Measurements from ENCODE around the gene OPTC. TPM values are rescaled to one million over a fixed set of nuclear protein-coding genes. Genes with fewer than 3 reads are reported as not detected.
A peak's percentile ranks its signal among the peaks of the same experiment; 100 is the strongest.

The OPTC gene
- total and polyA plus RNA-seq, 2 of the 8 experiments (the other 6 are each of a cell fraction or from before 2014, with no cell fraction given): 1.1 to 4.0 TPM

- TF ChIP-seq, protein P1, sequence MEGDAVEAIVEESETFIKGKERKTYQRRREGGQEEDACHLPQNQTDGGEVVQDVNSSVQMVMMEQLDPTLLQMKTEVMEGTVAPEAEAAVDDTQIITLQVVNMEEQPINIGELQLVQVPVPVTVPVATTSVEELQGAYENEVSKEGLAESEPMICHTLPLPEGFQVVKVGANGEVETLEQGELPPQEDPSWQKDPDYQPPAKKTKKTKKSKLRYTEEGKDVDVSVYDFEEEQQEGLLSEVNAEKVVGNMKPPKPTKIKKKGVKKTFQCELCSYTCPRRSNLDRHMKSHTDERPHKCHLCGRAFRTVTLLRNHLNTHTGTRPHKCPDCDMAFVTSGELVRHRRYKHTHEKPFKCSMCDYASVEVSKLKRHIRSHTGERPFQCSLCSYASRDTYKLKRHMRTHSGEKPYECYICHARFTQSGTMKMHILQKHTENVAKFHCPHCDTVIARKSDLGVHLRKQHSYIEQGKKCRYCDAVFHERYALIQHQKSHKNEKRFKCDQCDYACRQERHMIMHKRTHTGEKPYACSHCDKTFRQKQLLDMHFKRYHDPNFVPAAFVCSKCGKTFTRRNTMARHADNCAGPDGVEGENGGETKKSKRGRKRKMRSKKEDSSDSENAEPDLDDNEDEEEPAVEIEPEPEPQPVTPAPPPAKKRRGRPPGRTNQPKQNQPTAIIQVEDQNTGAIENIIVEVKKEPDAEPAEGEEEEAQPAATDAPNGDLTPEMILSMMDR (IDR thresholded peaks at IDR 0.05; ENCODE audit: control extremely low read depth in 1 of 3, insufficient read depth in 1 of 3, low read depth in 1 of 3, low read length in 3 of 3): no peak
- TF ChIP-seq SIRT6 (IDR thresholded peaks at IDR 0.05; ENCODE audit: low read length): no peak
- peak; percentile 56; the same call in 1 of the 2 replicates for TF ChIP-seq KDM1A (IDR thresholded peaks at IDR 0.05; ENCODE audit: borderline replicate concordance, low read length)
Measured at GRCh38 chr1:203549309-203549708, 55.4 kb downstream of the OPTC start (continued).
